CD4-positive, alpha-beta T cell treated with Interleukin-21 for 1 hour (primary cell): ENCODE results near the gene SLCO2B1.

Experiments used
- DNase-seq: peaks from one replicate; pipeline ENCODE4 v3.0.0-alpha.2; 2020

SLCO2B1 gene

GRCh38 chr11:75162954-75163353 lies 12.0 kb downstream of the SLCO2B1 start:
- no peak for DNase-seq

DNA sequence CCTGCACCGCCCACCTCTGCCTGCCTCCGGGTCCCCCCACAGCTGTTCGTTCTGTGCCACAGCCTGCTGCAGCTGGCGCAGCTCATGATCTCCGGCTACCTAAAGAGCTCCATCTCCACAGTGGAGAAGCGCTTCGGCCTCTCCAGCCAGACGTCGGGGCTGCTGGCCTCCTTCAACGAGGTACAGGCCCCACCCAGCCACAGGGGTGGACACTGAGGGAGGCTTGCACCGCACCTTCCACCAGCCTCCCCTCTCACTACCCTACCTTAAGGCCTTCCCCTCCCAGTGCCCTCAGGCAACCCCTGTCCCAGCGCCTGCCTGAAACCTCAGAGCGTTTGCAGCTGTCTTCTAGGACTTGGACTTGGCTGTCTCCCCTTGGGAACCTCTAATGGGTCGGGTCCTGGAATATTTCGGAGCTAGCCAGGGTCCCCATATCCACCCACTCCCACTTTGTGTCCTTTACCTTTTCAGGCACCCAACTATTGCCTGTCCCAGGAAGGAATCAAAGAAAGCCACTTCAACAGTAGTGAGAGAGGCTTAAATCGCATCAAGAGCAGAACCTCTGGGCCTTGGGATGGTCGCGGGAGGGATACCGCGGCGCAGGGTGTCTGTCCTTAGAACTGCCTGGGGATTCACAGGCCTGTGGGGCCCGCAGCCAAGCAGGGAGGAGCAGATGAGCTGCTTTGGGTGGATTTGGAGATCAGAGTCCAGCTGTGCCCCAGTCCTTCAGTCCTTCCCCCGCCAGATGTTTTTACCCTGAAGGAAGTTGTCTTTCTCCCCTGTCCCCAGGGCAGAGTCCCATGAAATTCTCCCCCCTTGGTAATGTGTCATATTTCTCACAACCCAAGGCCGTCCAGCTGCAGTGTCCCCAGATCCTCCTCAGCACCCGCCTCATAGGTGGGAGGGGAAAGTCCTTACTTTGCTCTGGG lies 13.3 kb downstream of the SLCO2B1 start:
- DNase-seq, result no peak

- DNase-seq, result no peak
Measured at GRCh38 chr11:75165721-75166120, 14.8 kb downstream of the SLCO2B1 start.

DNA sequence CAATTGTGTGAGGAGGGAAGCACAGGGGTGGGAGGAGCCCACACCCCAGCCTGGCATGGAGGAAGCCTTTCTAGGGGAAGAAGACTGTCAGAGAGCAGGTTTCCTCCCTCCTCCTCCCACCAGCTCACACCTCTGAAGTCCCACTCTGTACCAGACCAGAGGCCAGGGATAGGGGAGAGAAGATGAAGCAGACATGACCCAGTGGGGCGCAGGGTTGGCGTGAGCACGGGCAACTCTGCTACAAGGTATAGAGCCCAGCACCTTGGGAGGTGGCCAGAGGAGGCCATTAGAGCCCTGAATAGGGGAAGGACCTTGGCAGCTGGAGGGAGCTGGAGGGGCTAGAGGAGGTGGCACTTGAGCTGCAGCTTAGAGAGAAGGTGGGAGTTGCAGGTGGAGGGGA lies 15.9 kb downstream of the SLCO2B1 start:
- DNase-seq, result no peak

DNA sequence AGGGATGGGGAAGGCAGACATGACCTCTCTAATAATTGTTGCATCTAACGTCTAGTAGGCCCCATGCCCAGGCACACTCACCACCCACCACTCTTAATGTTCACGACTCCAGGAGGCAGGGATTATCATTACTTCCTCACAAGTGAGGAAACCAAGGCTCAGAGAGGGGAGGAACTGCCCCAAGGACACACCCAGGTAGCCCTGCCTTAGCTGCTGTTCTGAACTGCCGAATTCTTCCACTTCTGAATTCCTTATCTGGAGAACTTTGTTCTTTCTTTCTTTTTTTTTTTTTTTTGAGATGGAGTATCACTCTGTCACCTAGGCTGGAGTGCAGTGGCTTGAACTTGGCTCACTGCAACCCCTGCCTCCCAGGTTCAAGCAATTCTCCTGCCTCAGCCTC lies 16.7 kb downstream of the SLCO2B1 start:
- no peak for DNase-seq

GRCh38 chr11:75169101-75169885 lies 18.4 kb downstream of the SLCO2B1 start:
- DNase-seq, result no peak

DNA sequence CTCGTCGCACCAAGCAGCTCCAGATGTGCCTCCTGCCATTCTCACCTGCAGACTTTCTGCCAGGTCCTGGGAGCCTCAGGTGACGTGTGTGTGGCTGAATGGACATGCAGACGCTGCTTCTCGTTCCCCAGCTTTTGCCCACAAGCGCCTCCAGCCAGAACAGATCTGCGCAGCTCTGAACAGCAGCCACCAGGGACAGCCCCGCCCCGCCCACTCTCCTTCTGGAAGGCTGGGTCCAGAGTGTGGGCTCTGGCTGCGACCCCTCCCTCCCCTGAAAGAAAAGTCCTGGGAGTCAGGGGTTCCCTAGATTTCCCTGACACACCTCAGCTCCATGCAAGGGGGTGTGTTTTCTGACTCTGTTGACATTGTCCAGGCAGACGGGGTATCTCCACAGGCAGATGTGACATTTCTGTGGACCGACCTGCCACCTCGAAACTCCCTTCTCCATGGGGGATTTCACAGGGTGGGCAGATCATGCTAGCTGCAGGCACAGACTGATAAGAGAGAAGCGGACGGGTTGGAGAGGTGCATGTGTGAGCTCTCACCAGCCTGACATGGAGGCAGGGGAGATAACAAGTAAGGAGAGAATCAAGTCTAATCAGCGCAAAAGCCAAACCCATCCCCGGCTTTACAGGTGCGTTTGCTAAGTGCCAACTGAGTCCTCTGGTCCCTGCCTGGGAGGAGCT lies 19.8 kb downstream of the SLCO2B1 start:
- DNase-seq, result no peak

- DNase-seq, result no peak
Measured at GRCh38 chr11:75173336-75173735, 22.4 kb downstream of the SLCO2B1 start.

DNA sequence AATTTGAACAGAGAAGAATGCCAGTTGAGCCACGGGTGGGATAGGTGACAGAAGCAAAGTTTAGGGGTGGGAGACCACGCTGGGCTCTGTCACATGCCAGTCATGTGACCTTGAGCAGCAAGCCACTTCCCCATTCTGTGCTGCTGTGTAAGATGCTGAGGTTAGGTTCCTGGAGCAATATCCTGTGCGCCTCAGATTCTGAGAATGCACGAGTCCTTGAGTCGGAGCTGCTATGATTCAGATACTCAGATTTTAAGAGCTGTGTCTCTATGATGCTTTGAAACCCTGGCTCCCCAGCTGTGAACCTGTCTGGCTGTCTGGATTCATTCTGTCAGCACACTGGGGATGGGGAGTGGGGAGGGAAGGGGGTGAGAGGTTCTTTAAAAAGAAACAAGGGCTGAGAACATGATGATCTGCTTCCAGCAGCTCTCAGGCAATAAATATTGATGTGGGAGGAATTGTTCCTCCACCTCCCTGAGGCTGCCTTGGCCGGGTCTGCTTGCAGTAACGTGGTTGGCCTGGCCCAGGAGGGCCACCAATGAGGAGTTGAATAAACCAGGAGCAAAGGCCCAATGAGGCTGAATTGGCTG lies 24.0 kb downstream of the SLCO2B1 start:
- no peak for DNase-seq

- DNase-seq, result no peak
Measured at GRCh38 chr11:75182664-75183063, 31.8 kb downstream of the SLCO2B1 start.

DNA sequence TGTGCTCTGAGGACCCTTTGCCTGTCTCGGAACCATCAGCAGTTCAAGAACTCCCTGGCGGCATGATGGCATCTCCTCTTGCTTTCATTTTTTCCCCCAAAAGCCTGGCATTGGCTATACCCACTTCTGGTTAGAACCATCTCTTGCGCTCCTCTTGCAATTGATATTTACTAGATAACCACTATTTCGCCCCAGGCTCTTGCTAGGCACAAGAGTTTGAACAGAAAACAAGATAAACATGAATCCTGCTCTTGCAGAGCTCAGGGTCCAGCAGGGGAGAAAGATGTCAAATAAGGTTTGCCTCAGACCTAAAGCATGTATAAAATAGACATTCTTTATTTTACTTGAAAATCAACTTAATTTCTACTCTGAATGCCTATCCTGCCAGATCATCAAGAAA lies 33.1 kb downstream of the SLCO2B1 start:
- DNase-seq, result no peak

GRCh38 chr11:75184757-75185425 lies 34.0 kb downstream of the SLCO2B1 start:
- DNase-seq, result no peak

DNA sequence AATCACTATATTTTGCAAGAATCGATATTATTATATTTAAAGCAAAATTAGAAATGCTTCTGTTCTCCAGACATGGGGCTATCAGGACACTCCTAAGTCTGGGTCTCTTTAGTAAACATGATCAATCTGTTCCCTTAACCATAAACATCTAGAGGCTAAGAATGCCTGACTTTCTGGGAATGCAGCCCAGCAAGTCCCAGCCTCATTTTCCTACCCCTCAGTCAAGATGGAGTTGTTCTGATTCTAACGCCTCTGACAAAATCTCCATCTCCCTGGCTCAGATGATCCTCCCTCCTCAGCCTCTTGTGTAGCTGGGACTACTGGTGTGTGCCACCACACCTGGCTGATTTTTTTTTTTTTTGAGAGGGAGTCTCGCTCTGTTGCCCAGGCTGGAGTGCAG lies 35.0 kb downstream of the SLCO2B1 start:
- DNase-seq, result no peak

GRCh38 chr11:75186999-75187398 lies 36.1 kb downstream of the SLCO2B1 start:
- DNase-seq, result no peak

- no peak for DNase-seq
Measured at GRCh38 chr11:75188671-75189070, 37.8 kb downstream of the SLCO2B1 start.

- no peak for DNase-seq
Measured at GRCh38 chr11:75189108-75189507, 38.2 kb downstream of the SLCO2B1 start.

DNA sequence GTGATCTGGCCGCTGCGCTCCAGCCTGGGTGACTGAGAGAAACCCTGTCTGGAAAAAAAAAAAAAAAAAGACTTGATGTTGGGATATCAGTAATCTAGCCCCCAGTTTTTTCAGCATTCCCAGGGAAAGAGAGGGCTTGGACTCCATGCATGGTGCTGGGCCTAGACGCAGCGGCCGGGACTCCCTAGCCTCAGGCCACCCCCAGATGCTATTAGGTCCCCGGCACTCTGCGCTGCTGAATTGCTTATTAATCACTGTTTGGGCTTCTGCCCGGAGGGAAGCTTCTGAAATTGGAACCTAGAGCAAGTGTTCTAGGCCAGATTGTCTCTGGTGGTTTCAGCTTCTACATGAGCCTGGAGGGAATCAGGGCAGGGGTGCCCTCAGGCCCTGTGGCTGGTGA lies 39.0 kb downstream of the SLCO2B1 start:
- DNase-seq, result no peak

- no peak for DNase-seq
Measured at GRCh38 chr11:75190652-75191329, 39.9 kb downstream of the SLCO2B1 start.

GRCh38 chr11:75191330-75191717 lies 40.4 kb downstream of the SLCO2B1 start:
- DNase-seq, result no peak

DNA sequence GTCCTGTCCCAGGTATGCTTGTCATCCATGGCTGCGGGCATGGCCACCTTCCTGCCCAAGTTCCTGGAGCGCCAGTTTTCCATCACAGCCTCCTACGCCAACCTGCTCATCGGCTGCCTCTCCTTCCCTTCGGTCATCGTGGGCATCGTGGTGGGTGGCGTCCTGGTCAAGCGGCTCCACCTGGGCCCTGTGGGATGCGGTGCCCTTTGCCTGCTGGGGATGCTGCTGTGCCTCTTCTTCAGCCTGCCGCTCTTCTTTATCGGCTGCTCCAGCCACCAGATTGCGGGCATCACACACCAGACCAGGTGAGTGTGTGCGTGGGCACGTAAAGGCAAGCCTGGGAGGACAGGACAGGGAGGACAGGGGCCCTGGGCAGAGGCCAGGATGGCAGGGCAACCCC lies 42.4 kb downstream of the SLCO2B1 start:
- no peak for DNase-seq

- DNase-seq, result no peak
Measured at GRCh38 chr11:75193711-75194110, 42.8 kb downstream of the SLCO2B1 start.

- no peak for DNase-seq
Measured at GRCh38 chr11:75194147-75194546, 43.2 kb downstream of the SLCO2B1 start.
